Body of pancreas (tissue), 4 donors: ENCODE results near the gene FCGR2B. TPM values are rescaled to one million over a fixed set of nuclear protein-coding genes. Genes with fewer than 3 reads are reported as not detected.
"Not testable (repeated sequence)": the region's sequence is repeated elsewhere in the genome, so short reads cannot be mapped to it uniquely, and the experiment has no call there.

Experiments
- ATAC-seq: fragments of 150-250 bp; one replicate; pipeline ENCODE4 v1.9.1; 2016
- DNase-seq, 4 donors: peaks; one replicate each; pipeline ENCODE4 v3.0.0-alpha.2; 2019
- H3K27ac ChIP-seq, 4 donors: fragments of 200-600 bp; sonication (generic); 1 replicate in 3 of 4; 2 replicates in 1 of 4; pipeline versions ENCODE4 v1.5.1 to v1.6.1; 2016 to 2019; ENCODE audit warnings: mild to moderate bottlenecking in 1 of 4, mixed read lengths in 1 of 4, moderate library complexity in 1 of 4
- H3K27me3 ChIP-seq, 2 donors: fragments of 200-600 bp; sonication (generic); one replicate each; pipeline ENCODE4 v1.6.0; 2016; ENCODE audit warnings: mild to moderate bottlenecking in 1 of 2
- H3K36me3 ChIP-seq, 2 donors: fragments of 200-600 bp; sonication (generic); replicated peaks in 1 of 2; 2 replicates each; pipeline ENCODE4 v1.5.1; 2016; ENCODE audit warnings: low read depth in 2 of 2; ENCODE audit not compliant: insufficient read depth in 1 of 2
- H3K4me1 ChIP-seq: fragments of 200-600 bp; sonication (generic); one replicate; pipeline ENCODE4 v1.6.0; 2016
- H3K4me3 ChIP-seq, 2 donors: fragments of 200-600 bp; sonication (generic); 1 replicate in 1 of 2; 2 replicates in 1 of 2; pipeline ENCODE4 v1.5.1; 2016 to 2019
- H3K9me3 ChIP-seq, 3 donors: fragments of 200-600 bp; sonication (generic); 1 replicate in 2 of 3; 2 replicates in 1 of 3; pipeline ENCODE4 v1.5.1; 2016
- WGBS, 2 donors: methylation state at CpG; one replicate each; pipeline ENCODE4 v1.1.5; 2017; 5-methylcytosine and 5-hydroxymethylcytosine counted together
- intact Hi-C: fragments of 100-400 bp; cut with DNase I; formaldehyde crosslinking; loops from one replicate; pipeline ENCODE4 v1.15.1; 2023
- total RNA-seq, 2 donors: library from RNA; depleted of rRNA; stranded (reverse); fragments of >200 nt; gene quantifications; one replicate each; pipeline ENCODE4 v1.1.0, GENCODE V29; 2016

The FCGR2B gene
- 1 to 10 TPM; 1.3 to 7.8 TPM for total RNA-seq

DNA sequence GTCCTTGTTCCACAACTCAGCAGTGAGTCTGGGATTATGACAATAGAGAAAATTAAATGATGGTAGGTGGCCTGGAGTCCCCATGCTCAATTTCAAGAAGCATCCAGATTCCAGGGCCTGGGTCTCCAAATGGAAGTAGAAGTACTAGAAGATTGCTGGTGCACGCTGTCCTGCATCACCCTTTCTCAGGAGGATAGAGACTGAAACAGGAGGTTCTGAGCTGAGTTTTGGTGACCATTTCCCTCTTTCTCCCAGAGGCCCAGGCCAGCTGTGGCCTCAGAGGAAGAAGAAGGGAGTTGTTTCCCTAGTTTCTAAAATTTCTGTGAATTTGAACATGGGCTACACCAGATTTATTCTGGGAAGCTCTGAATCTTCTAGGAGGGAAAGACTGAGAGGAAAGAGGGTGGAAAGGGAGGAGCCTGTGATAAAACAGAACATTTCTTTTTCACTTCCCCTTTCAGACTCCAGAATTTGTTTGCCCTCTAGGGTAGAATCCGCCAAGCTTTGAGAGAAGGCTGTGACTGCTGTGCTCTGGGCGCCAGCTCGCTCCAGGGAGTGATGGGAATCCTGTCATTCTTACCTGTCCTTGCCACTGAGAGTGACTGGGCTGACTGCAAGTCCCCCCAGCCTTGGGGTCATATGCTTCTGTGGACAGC is at the start of gene FCGR2B:
TSS of gene FCGR2B (plus strand) at position 460 of the 656 bp plus-strand sequence. CDS start at position 559, 99 bp downstream.
- H3K27me3 ChIP-seq, H3K9me3 ChIP-seq, ATAC-seq, intact Hi-C loops, H3K27ac ChIP-seq, H3K36me3 ChIP-seq, DNase-seq, H3K4me3 ChIP-seq, H3K4me1 ChIP-seq: not testable (repeated sequence)
- WGBS, 2 donors = no CpG with 5 or more reads among the region's 4 CpGs

DNA sequence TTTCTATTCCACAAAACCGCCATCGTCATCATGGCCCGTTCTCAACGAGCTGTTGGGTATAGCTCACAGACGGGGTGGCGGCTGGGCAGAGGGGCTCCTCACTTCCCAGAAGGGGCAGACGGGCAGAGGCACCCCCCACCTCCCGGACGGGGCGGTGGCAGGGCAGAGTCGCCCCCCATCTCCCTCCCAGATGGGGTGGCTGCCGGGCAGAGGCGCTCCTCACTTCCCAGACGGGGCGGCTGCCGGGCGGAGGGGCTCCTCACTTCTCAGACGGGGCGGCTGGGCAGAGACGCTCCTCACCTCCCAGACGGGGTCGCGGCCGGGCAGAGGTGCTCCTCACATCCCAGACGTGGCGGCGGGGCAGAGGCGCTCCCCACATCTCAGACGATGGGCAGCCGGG is 46.5 kb upstream of the FCGR2B start:
- H3K4me3 ChIP-seq, H3K9me3 ChIP-seq, H3K27me3 ChIP-seq, H3K4me1 ChIP-seq, H3K36me3 ChIP-seq, H3K27ac ChIP-seq, intact Hi-C loops, ATAC-seq, DNase-seq: not testable (repeated sequence)
- 82 to 89% methylated on average over 6 to 27 of the region's 30 CpGs for WGBS, 2 donors

DNA sequence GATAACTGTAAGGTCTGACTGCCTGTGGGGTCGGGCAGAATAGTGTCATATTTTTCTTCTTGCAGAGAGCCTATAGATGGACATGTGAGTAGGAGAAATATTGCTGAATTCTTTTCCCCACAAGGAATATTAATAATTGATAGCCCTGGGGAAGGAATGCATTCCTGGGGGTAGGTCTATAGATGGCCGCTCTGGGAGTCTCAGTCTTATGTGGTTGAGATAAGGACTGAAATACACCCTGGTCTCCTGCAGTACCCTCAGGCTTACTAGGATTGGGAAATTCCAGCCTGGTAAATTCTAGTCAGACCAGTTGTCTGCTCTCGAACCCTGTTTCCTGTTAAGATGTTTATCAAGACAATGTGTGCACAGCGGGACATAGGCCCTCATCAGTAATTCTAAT is 44.4 kb upstream of the FCGR2B start:
- H3K4me3 ChIP-seq, ATAC-seq, H3K36me3 ChIP-seq, H3K27ac ChIP-seq, H3K4me1 ChIP-seq, intact Hi-C loops, H3K9me3 ChIP-seq, DNase-seq, H3K27me3 ChIP-seq: not testable (repeated sequence)
- WGBS, 2 donors = 79 to 86% methylated on average over 4 of the region's 4 CpGs

DNA sequence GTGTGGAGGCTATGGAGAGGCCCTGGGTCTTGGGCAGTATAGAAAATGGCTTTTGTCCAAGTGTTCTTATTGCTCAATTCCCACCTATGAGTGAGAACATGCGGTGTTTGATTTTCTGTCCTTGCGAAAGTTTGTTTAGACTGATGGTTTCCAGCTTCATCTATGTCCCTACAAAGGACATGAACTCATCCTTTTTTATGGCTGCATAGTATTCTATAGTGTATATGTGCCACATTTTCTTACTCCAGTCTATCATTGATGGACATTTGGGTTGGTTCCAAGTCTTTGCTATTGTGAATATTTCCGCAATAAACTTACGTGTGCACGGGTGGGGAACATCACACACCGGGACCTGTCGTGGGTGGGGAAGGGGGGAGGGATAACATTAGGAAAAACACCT is 42.5 kb upstream of the FCGR2B start:
- H3K27ac ChIP-seq, DNase-seq, H3K27me3 ChIP-seq, intact Hi-C loops, H3K4me1 ChIP-seq, H3K9me3 ChIP-seq, H3K36me3 ChIP-seq, ATAC-seq, H3K4me3 ChIP-seq: not testable (repeated sequence)
- 80% methylated on average over 7 of the region's 7 CpGs for WGBS, 2 donors

DNA sequence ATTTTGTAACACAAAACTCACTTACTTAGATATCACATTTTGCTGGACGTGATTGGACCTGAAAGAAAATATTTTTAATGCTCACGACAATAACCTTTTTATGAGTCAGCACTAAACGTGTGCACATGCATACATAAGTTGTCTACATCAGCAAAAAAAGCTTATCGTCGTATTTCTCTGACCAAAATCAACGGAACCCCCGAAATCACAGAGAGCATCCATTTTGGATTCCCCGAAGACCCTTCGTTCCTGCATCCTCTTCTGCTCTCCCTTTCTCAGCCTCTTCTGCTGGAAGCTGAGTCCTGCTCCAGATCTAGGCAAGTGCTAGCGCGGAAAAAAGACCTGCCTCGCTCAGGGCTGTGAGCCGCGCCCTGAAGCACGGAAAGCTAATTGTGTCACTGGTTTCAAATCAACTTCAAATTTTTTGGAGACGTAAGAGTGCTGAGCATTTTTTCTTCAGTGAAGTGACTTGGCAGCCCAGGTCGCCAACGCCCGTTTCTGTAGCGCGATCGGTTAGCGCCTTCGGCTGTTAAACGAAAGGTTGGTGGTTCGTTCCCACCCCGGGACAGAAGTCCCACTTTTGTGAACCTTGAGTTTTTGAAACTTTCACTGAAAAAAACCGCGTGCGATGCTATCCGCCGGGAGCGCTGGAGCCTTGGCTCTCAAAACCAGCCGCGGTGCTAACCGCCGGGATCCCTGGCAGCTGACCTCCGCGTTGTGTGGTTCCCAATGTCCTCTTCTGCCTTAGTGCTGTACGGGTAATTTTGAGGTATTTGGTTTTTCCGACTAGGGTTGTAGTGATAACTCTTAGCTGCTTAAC is 41.6 kb upstream of the FCGR2B start:
- H3K27ac ChIP-seq = not testable (repeated sequence)

DNA sequence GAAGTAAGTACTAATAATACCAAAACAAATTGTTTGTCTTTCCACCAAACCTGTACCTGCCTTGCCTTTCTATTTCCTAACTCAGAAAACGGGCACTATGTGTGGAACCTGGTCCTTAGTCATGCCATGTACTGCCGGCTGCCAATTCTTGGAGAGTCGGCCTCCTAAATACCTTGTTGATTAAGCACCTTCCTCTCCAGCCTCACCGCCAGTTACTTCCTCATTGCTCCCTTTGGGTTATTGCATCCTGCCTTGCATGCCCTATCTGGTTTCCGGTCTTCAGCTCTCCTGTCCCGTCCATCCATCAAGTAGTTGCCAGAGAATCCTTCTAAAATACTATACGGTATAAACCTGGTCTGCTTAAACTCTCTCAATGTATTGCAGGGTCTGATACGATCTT is 40.9 kb upstream of the FCGR2B start:
- DNase-seq, ATAC-seq: not testable (repeated sequence)

More for the DNA sequence above, 41.6 kb upstream of the FCGR2B start:
- H3K36me3 ChIP-seq, H3K9me3 ChIP-seq, ATAC-seq, intact Hi-C loops, H3K27me3 ChIP-seq, H3K4me3 ChIP-seq, H3K4me1 ChIP-seq: not testable (repeated sequence)
- 2 to 7% methylated on average over 28 to 41 of the region's 41 CpGs for WGBS, 2 donors
- peak; percentile 14 to 54 (median 48) for DNase-seq

DNA sequence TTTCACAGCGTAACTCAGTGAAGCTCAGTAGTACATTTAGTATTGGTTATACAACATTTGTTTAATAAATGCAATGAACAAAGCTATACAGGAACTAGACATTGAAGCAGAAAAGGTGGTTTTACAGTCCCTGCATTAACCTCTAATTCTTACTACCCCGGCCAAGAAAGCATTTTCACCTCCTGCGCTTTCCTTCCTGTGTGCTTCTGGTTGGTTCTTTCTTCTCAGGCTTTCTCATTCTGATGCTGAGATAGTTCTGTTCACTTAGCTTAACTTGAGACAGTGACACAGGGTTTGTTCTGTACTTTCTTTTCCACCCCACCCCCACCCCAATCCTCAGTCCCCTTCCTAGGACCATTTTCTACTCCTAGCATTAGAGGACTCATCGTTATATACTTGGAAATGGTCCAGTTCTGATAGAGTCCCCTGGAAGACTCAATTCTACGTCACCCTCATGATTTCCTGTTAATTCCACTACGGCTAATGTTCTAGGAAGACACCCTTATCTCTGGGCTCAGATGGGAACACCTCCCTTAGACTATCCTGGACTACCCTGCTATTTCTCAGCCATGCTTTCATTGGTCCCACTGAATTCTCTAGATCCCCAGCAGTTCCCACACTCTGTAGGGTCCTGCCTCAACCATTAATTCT is 39.4 kb upstream of the FCGR2B start:
- H3K27me3 ChIP-seq, intact Hi-C loops, H3K36me3 ChIP-seq, DNase-seq, H3K9me3 ChIP-seq, H3K27ac ChIP-seq, H3K4me3 ChIP-seq, ATAC-seq, H3K4me1 ChIP-seq: not testable (repeated sequence)
- WGBS, 2 donors = 51 to 61% methylated on average over 5 of the region's 6 CpGs

More for the DNA sequence above, 40.9 kb upstream of the FCGR2B start:
- H3K27ac ChIP-seq, H3K4me1 ChIP-seq, intact Hi-C loops, H3K27me3 ChIP-seq, H3K36me3 ChIP-seq, H3K4me3 ChIP-seq, H3K9me3 ChIP-seq: not testable (repeated sequence)
- WGBS, 2 donors = 51 to 55% methylated on average over 8 of the region's 8 CpGs

DNA sequence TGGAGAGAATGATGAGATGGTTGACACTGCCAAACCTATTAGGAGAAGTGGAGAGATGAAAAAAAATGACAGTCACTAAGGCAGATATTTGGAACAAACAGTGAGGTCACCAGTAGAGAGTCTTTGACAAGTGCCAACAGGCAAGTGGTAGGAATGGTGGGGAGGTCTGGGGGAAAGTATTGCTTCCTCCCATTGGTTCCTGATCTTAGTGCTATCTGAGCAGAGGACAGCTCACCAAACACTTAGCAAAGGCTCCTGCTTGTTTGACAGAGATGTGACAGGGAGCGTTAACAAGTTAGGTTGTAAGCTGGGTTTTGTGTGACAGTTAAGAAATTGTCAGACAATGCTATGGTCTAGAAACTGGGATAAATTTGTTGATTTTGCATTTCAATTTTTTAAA is 38.3 kb upstream of the FCGR2B start:
- ATAC-seq, intact Hi-C loops, H3K9me3 ChIP-seq, H3K4me3 ChIP-seq, H3K27me3 ChIP-seq, H3K4me1 ChIP-seq, DNase-seq, H3K27ac ChIP-seq, H3K36me3 ChIP-seq: not testable (repeated sequence)
- WGBS, 2 donors = 93 to 100% methylated on average over 1 of the region's 1 CpG

DNA sequence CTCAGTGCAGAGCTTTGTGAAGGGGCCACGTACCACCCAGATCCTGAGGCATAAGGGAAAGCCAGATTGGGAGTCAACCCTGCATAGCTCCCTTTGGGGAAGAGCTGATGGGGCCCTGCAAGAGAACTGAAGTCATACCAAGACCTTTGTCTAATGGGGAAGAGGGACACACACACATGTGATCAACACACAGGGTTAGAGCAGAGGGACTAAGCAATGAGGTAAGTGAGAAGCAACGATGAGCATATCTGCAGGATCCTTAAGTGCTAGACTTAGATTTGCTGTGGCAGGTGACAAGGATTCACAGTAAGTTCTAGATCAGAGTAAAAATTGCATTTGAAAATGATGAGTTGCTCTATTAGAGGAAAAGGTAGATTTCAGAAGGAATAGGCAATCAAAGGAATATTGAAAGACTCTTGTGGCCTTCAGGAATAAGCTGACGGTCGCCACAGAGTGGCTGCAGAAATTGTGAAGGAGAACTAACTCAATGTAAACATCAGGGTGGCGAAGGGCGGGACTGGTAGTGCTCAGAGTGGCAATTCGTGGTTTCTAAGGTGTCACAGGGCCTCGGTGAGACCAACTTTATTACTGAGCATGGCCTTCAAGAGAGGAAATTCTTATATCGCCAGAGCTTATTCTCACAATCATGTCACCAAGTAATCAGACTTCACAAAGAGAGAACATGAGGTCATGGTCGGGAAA is 36.3 kb upstream of the FCGR2B start:
- H3K36me3 ChIP-seq, H3K9me3 ChIP-seq, H3K4me1 ChIP-seq, DNase-seq, H3K27me3 ChIP-seq, intact Hi-C loops, H3K27ac ChIP-seq, H3K4me3 ChIP-seq, ATAC-seq: not testable (repeated sequence)
- WGBS, 2 donors = 74 to 77% methylated on average over 8 of the region's 10 CpGs

DNA sequence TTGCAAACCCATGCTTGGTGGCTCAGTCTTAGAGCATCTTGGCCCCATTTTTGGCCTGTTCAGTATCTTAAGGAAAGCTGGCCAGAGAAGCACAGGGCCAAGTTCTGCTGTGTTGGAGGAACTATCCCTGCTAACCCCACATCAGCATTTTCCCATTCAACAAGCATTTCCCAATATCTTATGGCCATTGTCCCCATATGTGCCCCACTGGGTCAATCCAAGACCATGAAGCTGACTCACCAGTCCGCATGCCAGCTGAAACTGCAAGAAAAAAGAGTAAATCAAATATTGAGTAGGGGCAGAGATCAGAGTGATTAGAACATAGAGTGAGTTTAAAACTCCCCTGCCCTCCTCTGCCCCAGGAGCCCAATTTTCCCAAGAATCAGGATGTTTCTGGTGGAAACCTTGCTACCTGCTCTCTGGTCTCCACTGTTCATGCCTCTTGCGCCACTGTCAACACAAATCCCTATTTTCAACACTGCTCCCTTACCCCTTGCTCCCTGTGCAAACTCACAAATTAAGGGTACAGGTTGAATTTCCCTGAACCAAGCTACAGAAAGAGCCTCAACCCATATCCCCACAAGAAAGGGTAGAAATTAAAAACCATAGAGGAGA is 32.7 kb upstream of the FCGR2B start:
- intact Hi-C loops, H3K4me1 ChIP-seq, H3K27ac ChIP-seq, H3K9me3 ChIP-seq, H3K27me3 ChIP-seq, ATAC-seq, H3K4me3 ChIP-seq, DNase-seq, H3K36me3 ChIP-seq: not testable (repeated sequence)
- WGBS, 2 donors = 89 to 100% methylated on average over 1 of the region's 2 CpGs
